ENCODE data around the gene OPN4.
"Not testable (repeated sequence)": the region's sequence is repeated elsewhere in the genome, so short reads cannot be mapped to it uniquely, and the experiment has no call there.

OPN4 gene

GRCh38 chr10:86654411-86655172, at the start of gene OPN4:
Gene OPN4, plus strand, starts transcription at chr10:86654547. Its CDS starts 237 bp downstream, at chr10:86654784.
- DNase-seq (ENCODE audit: low read depth, low spot score): no peak

- no peak for DNase-seq (ENCODE audit: low read depth, low spot score)
These were observed 46.7 kb upstream of the OPN4 start for GRCh38 chr10:86607674-86608073.

- no peak for DNase-seq (ENCODE audit: low read depth, low spot score)
These were observed 44.4 kb upstream of the OPN4 start for GRCh38 chr10:86609920-86610319.

GRCh38 chr10:86611386-86611785, 43.0 kb upstream of the OPN4 start:
- DNase-seq (ENCODE audit: low read depth, low spot score): peak; percentile 44

GRCh38 chr10:86613096-86613495, 41.3 kb upstream of the OPN4 start:
- no peak for DNase-seq (ENCODE audit: low read depth, low spot score)

- no peak for DNase-seq (ENCODE audit: low read depth, low spot score)
These were observed 40.4 kb upstream of the OPN4 start for GRCh38 chr10:86613905-86614304.

- no peak for DNase-seq (ENCODE audit: low read depth, low spot score)
These were observed 39.5 kb upstream of the OPN4 start for GRCh38 chr10:86614853-86615252.

- not testable (repeated sequence) for DNase-seq (ENCODE audit: low read depth, low spot score)
These were observed 37.1 kb upstream of the OPN4 start for GRCh38 chr10:86617278-86617677.

- DNase-seq (ENCODE audit: low read depth, low spot score): no peak
These were observed 26.0 kb upstream of the OPN4 start for GRCh38 chr10:86628311-86628710.

- DNase-seq (ENCODE audit: low read depth, low spot score): no peak
These were observed 24.3 kb upstream of the OPN4 start for GRCh38 chr10:86630079-86630478.

- DNase-seq (ENCODE audit: low read depth, low spot score): peak; percentile 82
These were observed 22.1 kb upstream of the OPN4 start for GRCh38 chr10:86632009-86632800.

GRCh38 chr10:86632951-86633350, 21.4 kb upstream of the OPN4 start:
- no peak for DNase-seq (ENCODE audit: low read depth, low spot score)

GRCh38 chr10:86635402-86635801, 18.9 kb upstream of the OPN4 start:
- no peak for DNase-seq (ENCODE audit: low read depth, low spot score)

- DNase-seq (ENCODE audit: low read depth, low spot score): no peak
These were observed 18.0 kb upstream of the OPN4 start for GRCh38 chr10:86636311-86636710.

- DNase-seq (ENCODE audit: low read depth, low spot score): no peak
These were observed 12.3 kb upstream of the OPN4 start for GRCh38 chr10:86642021-86642420.

GRCh38 chr10:86642499-86642898, 11.8 kb upstream of the OPN4 start:
- DNase-seq (ENCODE audit: low read depth, low spot score): no peak

GRCh38 chr10:86644152-86644793, 10.1 kb upstream of the OPN4 start:
- no peak for DNase-seq (ENCODE audit: low read depth, low spot score)

GRCh38 chr10:86644794-86645445, 9.4 kb upstream of the OPN4 start:
- DNase-seq (ENCODE audit: low read depth, low spot score): no peak

- DNase-seq (ENCODE audit: low read depth, low spot score): not testable (repeated sequence)
These were observed 8.7 kb upstream of the OPN4 start for GRCh38 chr10:86645621-86646165.

GRCh38 chr10:86646532-86646931, 7.8 kb upstream of the OPN4 start:
- DNase-seq (ENCODE audit: low read depth, low spot score): no peak

GRCh38 chr10:86646933-86647332, 7.4 kb upstream of the OPN4 start:
- DNase-seq (ENCODE audit: low read depth, low spot score): no peak
